22Rv1 (cell line): ENCODE results near the gene PIK3CD.

Experiments used
- H3K27ac ChIP-seq: fragments of 450-650 bp; 2 replicates; pipeline ENCODE4 v1.5.1; 2017
- ZFX ChIP-seq: fragments of 450-650 bp; IDR thresholded peaks from 2 replicates; pipeline ENCODE4 v1.6.1; 2017; ENCODE audit warnings: antibody characterized with exemption, borderline replicate concordance
- TF ChIP-seq, protein P1 (sequence below): fragments of 450-650 bp; IDR thresholded peaks from 2 replicates; pipeline ENCODE4 v1.5.1; 2017; ENCODE audit warnings: mild to moderate bottlenecking

Gene PIK3CD

DNA sequence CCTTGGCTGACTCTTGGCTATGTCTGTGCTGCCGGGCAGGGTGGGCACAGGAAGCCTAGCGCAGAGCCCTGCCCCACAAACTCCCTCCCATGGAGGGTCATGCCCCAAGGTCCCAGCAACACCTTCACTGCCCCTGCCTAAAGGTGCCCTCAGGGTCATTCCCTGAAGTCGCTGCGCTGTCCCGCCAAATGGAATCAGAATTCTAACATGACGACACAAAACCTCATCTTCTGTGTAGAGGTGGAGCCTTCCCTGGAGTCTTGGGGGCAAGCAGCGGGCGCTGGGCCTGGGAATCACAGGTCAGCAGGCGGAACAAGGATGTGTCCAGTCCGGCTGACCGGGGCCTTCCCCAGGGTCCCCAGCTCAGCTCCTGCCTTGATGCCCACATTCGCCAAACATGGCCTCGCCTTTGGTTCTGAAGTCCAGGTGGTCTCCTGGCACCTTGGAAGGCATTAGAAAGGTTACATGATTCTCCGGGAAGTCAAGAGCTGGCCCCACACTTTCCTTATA lies 45.5 kb upstream of the PIK3CD start:
- H3K27ac ChIP-seq: no peak overlapping the region
- TF ChIP-seq, protein P1, sequence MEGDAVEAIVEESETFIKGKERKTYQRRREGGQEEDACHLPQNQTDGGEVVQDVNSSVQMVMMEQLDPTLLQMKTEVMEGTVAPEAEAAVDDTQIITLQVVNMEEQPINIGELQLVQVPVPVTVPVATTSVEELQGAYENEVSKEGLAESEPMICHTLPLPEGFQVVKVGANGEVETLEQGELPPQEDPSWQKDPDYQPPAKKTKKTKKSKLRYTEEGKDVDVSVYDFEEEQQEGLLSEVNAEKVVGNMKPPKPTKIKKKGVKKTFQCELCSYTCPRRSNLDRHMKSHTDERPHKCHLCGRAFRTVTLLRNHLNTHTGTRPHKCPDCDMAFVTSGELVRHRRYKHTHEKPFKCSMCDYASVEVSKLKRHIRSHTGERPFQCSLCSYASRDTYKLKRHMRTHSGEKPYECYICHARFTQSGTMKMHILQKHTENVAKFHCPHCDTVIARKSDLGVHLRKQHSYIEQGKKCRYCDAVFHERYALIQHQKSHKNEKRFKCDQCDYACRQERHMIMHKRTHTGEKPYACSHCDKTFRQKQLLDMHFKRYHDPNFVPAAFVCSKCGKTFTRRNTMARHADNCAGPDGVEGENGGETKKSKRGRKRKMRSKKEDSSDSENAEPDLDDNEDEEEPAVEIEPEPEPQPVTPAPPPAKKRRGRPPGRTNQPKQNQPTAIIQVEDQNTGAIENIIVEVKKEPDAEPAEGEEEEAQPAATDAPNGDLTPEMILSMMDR: no peak
- TF ChIP-seq ZFX: no peak

DNA sequence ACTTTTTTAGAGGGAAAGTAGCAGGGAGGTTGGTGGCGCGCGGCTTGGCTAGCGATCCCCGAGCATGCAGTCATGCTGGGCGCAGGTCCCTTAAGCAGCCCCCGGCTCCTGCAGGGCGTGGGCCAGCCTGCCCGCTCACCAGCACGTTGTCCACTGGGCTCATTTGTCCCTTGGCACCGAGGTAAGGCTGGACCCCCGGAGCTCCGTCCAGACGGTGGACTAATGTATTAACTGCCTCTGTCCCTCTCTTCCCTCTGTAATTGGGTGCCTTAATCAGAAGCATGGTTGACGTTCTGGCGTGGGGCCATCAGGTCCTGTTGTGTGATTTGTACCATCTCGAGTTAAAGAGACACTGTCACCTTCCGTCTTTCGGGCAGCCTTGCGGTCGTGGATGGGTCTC lies 45.1 kb upstream of the PIK3CD start:
- H3K27ac ChIP-seq: no peak overlapping the region
- TF ChIP-seq, protein P1: no peak
- no peak for TF ChIP-seq ZFX

DNA sequence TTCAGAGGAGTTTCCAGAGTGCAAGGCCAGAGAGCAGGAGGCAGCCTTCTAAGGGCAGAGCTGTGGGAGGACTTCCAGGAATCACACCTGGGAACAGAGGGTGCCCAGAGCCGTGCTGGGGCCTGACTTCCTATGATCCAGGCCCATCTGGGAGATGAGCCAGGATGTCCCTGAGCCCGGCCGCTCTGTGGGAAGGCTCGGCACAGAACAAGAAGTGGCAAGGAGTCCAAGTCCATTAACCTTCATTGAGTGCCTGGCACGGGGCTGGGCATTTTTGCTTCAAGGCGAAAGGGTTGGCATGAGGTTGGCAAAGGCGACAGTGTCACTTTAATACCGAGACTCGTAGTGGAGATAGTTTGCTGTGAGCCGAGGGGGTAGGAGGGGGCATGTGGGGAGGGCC lies 44.6 kb upstream of the PIK3CD start:
- no peak overlapping the region for H3K27ac ChIP-seq
- TF ChIP-seq, protein P1: no peak
- no peak for TF ChIP-seq ZFX

DNA sequence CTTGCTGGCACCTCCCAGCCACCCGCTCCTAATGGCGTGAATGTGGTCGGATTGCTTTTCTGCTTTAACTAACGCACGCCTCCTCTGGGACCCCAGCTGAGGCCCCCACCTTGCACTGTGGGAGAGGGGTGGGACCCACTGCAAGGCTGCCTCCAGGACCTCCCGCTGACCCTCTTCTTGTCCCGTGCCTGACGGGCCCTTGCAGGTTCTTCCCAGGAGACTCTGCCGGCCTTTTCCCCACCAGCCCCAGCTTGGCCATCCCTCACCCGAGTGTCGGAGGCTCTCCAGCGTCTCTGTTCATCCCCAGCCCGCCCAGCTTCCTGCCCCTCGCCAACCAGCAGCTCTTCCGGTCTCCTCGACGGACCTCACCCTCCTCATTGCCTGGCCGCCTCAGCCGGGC lies 44.2 kb upstream of the PIK3CD start:
- H3K27ac ChIP-seq: no peak overlapping the region
- no peak for TF ChIP-seq ZFX
- TF ChIP-seq, protein P1: no peak

DNA sequence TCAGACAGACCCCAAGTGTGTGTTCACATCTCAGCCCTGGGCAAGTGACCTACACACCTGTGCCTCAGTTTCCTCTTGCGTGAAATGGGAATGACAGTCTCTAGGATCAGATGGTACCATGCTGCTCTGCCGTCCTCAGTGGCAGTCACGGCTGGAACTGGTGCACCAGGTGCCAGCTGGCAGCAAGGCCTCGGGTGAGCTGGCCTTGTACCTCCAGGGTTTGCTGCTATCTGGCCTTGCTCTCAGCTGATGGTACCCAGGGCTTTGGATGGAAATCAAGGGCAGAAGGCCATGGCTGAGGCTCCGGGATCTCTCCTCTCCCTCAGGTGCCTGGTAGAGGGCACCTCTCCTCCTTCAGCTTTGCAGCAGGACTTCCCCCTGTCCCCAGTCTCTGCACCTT lies 41.5 kb upstream of the PIK3CD start:
- no peak overlapping the region for H3K27ac ChIP-seq
- TF ChIP-seq, protein P1: no peak
- TF ChIP-seq ZFX: no peak

DNA sequence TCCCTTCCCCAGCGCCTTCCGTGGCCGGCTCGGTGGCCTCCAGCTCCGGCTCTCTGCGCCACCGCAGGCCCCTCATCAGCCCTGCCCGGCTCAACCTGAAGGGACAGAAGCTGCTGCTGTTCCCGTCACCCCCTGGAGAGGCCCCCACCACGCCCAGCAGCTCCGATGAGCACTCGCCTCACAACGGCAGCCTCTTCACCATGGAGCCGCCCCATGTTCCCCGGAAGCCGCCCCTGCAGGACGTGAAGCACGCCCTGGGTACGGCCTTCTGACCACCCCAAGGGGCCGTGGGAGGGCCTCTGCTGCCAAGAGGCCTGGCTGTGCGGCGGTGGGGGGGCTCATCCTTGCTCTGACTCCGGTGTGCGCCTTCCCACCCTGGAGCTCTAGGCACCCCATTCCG lies 41.0 kb upstream of the PIK3CD start:
- no peak for TF ChIP-seq ZFX
- TF ChIP-seq, protein P1: no peak
- no peak overlapping the region for H3K27ac ChIP-seq

DNA sequence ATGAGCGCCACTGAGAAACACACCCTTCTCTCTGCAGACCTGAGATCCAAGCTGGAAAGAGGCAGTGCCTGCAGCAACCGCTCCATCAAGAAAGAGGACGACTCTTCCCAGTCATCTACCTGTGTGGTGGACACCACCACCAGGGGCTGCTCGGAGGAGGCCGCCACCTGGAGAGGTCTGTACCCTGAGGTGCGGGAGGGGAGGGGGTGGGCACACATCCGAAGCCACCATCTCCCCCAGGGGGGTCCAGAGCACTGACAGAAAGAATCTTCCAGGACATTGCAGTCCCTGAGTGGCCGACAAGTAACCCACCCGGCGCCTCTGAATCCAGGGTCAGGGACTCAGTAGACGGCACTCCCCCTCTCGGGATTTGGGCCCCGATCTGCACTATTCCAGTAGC lies 39.8 kb upstream of the PIK3CD start:
- no peak for TF ChIP-seq ZFX
- TF ChIP-seq, protein P1: no peak
- H3K27ac ChIP-seq: no peak overlapping the region
